ENCODE measurements around the gene SREBF1. TPM values are rescaled to one million over a fixed set of nuclear protein-coding genes. Genes with fewer than 3 reads are reported as not detected.

SREBF1 gene
- total RNA-seq, 2 donors from 2014 or later: 67.2 to 103 TPM

GRCh38 chr17:17866897-17867296 lies 30.1 kb upstream of the SREBF1 start:
- DNase-seq (ENCODE audit: low spot score in 2 of 2): no peak
- ATAC-seq: peak in 1 of 2 donors; percentile 11
- Mint-ChIP-seq H3K9me3 (no peaks in the 10 kb centered on the region), H3K36me3 (peaks cover 0 to 7% of the 10 kb centered on the region in 2 donors), H3K27ac (no peak overlapping the region)

GRCh38 chr17:17866425-17866824 lies 29.6 kb upstream of the SREBF1 start:
- Mint-ChIP-seq H3K36me3 (peaks cover 0 to 7% of the 10 kb centered on the region in 2 donors), H3K9me3 (no peaks in the 10 kb centered on the region), H3K27ac (no peak overlapping the region)
- ATAC-seq (no peak), DNase-seq (ENCODE audit: low spot score in 2 of 2) (no peak)

GRCh38 chr17:17865035-17865434 lies 28.2 kb upstream of the SREBF1 start:
- no peaks in the 10 kb centered on the region for H3K9me3 Mint-ChIP-seq
- DNase-seq (ENCODE audit: low spot score in 2 of 2) (no peak), ATAC-seq (no peak)
- peaks cover 0 to 7% of the 10 kb centered on the region in 2 donors for H3K36me3 Mint-ChIP-seq
- H3K27ac Mint-ChIP-seq: no peak overlapping the region

GRCh38 chr17:17860766-17861107 lies 24.0 kb upstream of the SREBF1 start:
- no peak for DNase-seq (ENCODE audit: low spot score in 2 of 2)
- ATAC-seq: no peak
- H3K9me3 Mint-ChIP-seq: no peaks in the 10 kb centered on the region
- H3K36me3 Mint-ChIP-seq: no peaks in the 10 kb centered on the region
- H3K27ac Mint-ChIP-seq: no peak overlapping the region

DNA sequence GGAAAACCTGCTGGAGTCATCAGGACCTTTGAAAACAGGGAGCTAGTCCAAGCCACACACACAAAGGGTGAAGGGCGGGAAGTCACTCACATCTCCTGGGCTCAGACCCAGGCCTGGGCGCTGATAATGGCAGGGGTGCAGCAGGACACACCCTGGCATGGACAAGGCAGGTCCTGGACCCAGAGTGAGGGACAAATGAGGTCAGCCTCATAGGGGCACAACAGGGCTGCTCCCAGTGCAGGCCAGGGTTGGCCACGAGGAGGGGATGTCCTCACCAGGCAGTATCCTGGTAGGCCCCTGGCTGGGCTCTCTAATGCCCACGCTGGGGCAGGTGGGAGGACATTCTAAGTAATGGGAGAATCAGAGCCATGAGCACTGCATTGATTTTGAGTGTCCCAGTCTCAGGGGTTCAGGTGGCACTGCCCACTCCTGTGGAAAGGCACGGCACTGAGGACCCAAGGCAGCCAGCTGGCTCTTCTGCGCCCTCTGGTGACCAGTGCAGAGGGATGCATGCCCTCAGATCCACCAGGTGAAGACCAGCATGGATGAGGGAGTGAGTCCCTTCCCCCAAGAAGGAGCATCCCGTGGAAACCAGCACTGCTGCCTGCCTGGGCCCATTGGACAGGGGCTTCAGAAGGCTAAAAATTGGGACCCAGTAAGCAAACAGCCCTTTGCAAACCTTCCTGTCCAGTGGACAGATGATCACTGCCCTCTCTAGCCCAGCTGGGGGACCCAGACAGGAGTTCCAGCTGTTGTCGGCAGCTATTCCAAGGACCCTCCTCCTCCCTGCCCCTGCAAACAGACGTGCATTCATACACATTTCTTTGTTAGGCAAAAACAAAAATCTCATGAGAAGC lies 23.4 kb upstream of the SREBF1 start:
- no peak overlapping the region for H3K27ac Mint-ChIP-seq
- ATAC-seq (peak; percentile 84 to 86), DNase-seq (ENCODE audit: low spot score in 2 of 2) (peak; percentile 72 to 75)
- H3K36me3 Mint-ChIP-seq: no peaks in the 10 kb centered on the region
- H3K9me3 Mint-ChIP-seq: no peaks in the 10 kb centered on the region

- Mint-ChIP-seq H3K36me3 (peaks cover 4% of the 10 kb centered on the region in 2 donors), H3K27ac (no peak overlapping the region)
These were observed 20.7 kb upstream of the SREBF1 start for GRCh38 chr17:17857496-17857895.

GRCh38 chr17:17856386-17856785 lies 19.6 kb upstream of the SREBF1 start:
- ATAC-seq: no peak
- H3K9me3 Mint-ChIP-seq: no peaks in the 10 kb centered on the region
- peaks cover 12 to 13% of the 10 kb centered on the region in 2 donors for H3K36me3 Mint-ChIP-seq
- no peak overlapping the region for H3K27ac Mint-ChIP-seq
- DNase-seq (ENCODE audit: low spot score in 2 of 2): no peak

More at GRCh38 chr17:17857496-17857895, 20.7 kb upstream of the SREBF1 start:
- H3K9me3 Mint-ChIP-seq: no peaks in the 10 kb centered on the region
- DNase-seq (ENCODE audit: low spot score in 2 of 2) (no peak), ATAC-seq (no peak)

- ATAC-seq: no peak
These were observed 19.2 kb upstream of the SREBF1 start for GRCh38 chr17:17855976-17856375.

DNA sequence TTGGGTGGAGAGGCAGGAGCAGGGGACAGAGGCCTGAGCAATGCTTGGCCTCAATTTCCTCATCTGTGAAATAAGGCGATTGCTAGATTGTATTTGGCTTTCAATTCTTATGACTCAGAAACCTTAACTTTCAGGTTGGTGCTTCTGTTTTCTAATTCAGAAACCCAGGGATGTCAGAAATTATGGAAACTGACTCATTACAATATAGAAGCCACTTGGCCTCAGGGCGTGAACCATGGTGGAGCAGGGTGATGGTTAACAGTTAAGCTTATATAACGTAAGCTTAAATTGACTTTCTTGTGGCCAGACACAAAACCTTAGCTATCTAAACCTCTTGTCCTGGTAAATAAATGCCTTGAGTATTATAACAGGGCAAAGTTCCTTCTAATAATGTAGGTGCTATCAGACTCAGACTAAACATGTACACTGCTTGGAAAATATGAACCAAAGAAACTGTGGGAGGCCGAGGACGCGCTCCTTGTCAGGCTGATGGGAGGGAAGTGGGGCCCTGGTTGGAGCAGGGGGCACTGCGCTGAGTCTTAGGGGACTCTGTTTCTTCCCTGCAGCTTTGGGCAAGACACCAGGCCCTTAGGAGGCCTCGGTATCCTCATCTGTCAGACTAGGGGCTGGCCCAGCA lies 17.1 kb upstream of the SREBF1 start:
- ATAC-seq (peak; percentile 66 to 71), DNase-seq (ENCODE audit: low spot score in 2 of 2) (peak in 1 of 2 donors; percentile 53)
- Mint-ChIP-seq H3K9me3 (no peaks in the 10 kb centered on the region), H3K27ac (peak overlapping the region; percentile 89 to 91), H3K36me3 (peaks cover 12 to 21% of the 10 kb centered on the region in 2 donors)

More at GRCh38 chr17:17855976-17856375, 19.2 kb upstream of the SREBF1 start:
- Mint-ChIP-seq H3K27ac (no peak overlapping the region), H3K36me3 (peaks cover 12 to 13% of the 10 kb centered on the region in 2 donors), H3K9me3 (no peaks in the 10 kb centered on the region)
- DNase-seq (ENCODE audit: low spot score in 2 of 2): no peak

DNA sequence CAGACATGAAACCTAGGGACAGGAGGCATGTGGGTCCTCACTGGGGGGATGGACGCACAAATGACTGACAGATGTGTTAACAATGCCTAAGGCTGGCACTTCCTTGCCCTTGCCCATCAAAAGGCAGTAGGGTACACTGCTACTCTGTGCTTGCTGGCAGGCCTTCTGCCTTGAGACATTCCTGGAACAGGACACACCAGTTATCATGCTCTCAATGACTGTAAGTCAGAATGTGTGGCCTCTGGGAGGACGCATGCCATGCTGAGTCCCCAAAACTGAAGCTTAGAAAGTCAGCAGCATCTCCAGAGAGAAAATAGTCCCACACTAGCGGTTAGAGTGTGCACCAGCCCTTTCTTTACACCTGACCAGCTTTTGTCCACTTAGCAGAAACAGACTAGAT lies 16.1 kb upstream of the SREBF1 start:
- no peak for DNase-seq (ENCODE audit: low spot score in 2 of 2)
- H3K9me3 Mint-ChIP-seq: no peaks in the 10 kb centered on the region
- peak overlapping the region in 1 of 2 donors; percentile 89 for H3K27ac Mint-ChIP-seq
- H3K36me3 Mint-ChIP-seq: peaks cover 12 to 21% of the 10 kb centered on the region in 2 donors
- no peak for ATAC-seq

DNA sequence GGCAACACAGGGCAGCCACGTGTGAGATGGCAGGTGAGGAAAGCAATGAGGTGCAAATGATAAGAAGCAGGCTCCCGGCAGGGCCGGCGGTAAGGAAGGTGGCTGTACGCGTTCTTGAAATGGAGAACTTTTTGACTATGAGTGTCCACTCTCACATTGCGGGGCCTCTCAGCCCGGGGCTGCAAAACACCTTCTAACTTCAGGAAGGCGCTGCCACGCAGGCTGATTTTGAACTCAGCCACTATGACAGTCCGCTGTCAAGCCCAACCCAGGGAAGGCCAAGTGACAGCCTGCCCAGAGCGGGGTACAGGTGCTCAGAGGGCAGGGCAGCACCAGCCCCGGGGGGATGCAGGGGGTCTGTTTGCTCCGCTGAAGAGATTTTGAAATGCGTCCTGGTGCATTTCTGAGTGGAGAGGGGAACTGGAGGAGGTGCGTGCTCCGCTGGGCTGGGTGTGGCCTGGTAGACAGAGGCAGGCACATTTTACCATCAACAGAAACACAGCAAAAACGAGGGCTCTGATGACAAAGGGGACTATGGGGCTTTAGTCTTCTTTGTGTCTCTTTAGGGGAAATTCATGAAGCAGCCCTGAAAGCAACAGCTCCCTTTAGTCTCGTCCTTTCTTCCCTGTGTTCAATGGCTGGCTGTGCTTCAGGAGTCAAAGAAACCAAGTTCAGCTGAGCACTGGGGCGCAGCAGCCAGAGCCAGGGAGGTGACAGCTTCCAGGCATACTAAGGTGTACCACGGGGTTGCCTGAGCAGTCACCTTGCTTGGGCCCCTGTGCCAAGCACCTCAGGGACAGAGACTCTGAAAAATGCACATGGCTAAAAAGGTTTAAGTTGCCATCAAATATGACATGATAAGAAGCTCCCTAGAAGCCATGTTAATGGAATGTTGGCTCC lies 14.6 kb upstream of the SREBF1 start:
- DNase-seq (ENCODE audit: low spot score in 2 of 2): no peak
- H3K27ac Mint-ChIP-seq: peak overlapping the region; percentile 18 to 83
- H3K9me3 Mint-ChIP-seq: no peaks in the 10 kb centered on the region
- peaks cover 12 to 21% of the 10 kb centered on the region in 2 donors for H3K36me3 Mint-ChIP-seq
- ATAC-seq: no peak

- Mint-ChIP-seq H3K27ac (peak overlapping the region; percentile 83 to 96), H3K36me3 (peaks cover 12 to 21% of the 10 kb centered on the region in 2 donors), H3K9me3 (no peaks in the 10 kb centered on the region)
- peak; percentile 71 to 77 for DNase-seq (ENCODE audit: low spot score in 2 of 2)
- ATAC-seq: peak; percentile 52 to 55
These were observed 13.1 kb upstream of the SREBF1 start for GRCh38 chr17:17849845-17850373.

DNA sequence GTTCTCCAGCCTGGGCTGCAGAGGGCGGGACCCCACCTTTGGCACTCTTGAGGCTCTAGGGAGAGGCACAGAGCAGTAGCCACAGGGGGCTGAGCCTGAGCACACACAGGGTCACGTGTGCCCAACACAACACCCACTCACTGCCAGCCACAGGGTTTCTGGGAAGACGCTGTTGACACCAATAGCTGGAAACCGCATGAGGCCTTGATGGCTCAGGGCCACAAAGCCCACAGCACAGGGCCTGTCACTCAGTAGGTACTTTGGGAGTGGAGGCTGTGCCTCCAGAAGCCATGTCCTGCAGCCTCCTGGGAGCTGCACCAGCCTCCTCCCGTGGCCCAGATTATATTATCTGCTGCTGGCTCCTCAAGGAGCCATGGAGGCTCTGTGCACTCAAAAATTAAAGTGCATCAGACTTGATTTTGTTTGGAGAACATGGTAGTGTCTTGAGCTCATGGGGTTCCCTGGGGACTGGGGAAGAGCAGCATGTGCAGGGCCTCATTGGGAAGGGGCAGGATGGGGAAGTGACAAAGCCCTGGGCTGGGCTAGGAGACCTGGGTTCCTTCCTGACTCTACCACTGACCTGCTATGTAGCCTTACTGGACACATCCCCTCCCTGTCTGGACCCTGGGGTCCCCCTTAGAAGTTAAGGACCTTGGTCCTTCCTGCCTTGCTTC lies 12.5 kb upstream of the SREBF1 start:
- no peaks in the 10 kb centered on the region for H3K9me3 Mint-ChIP-seq
- DNase-seq (ENCODE audit: low spot score in 2 of 2) (peak; percentile 83 to 92), ATAC-seq (peak; percentile 76 to 81)
- H3K27ac Mint-ChIP-seq: peak overlapping the region; percentile 83 to 96
- H3K36me3 Mint-ChIP-seq: peaks cover 12 to 21% of the 10 kb centered on the region in 2 donors

GRCh38 chr17:17848311-17849082 lies 11.7 kb upstream of the SREBF1 start:
- peak overlapping the region; percentile 83 to 96 for H3K27ac Mint-ChIP-seq
- H3K9me3 Mint-ChIP-seq: no peaks in the 10 kb centered on the region
- ATAC-seq (no peak), DNase-seq (ENCODE audit: low spot score in 2 of 2) (no peak)
- H3K36me3 Mint-ChIP-seq: peaks cover 10 to 18% of the 10 kb centered on the region in 2 donors

DNA sequence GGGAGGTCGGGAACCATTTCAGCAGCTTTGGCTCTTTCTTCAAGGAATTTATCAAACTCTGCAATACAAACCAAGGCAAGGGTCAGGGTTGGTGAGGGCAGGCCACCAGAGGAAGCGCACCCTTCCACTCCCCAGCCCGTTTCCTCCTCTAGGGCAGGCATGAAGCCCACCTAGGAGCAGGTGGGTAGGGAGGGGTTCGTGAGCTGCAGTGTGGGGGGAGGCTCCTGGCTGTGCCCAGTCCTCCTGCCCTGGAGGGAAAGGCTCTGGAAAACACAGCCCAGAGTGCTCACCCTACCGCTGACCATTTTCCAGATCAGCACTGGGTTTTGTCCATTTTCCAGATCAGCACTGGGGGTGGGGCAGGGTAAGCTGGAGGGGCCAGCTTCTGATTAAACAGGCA lies 10.9 kb upstream of the SREBF1 start:
- Mint-ChIP-seq H3K9me3 (no peaks in the 10 kb centered on the region), H3K27ac (peak overlapping the region in 1 of 2 donors; percentile 83), H3K36me3 (peaks cover 8 to 17% of the 10 kb centered on the region in 2 donors)
- DNase-seq (ENCODE audit: low spot score in 2 of 2) (no peak), ATAC-seq (no peak)
